Activated CD8-positive, alpha-beta T cell treated with anti-CD3 and anti-CD28 coated beads for 36 hours (primary cell): ENCODE results near the gene MACROH2A1. TPM values are rescaled to one million over a fixed set of nuclear protein-coding genes. Genes with fewer than 3 reads are reported as not detected.

Experiments
- ATAC-seq: fragments of 200-7000 bp; cut with Tn5 transposase; one replicate; pipeline ENCODE4 v1.10.0; 2021; ENCODE audit warnings: mild to moderate bottlenecking, moderate library complexity
- CTCF ChIA-PET: fragments of 350-600 bp; sonication (Branson Sonifier 250); formaldehyde crosslinking; loops from one replicate; lab custom pipeline; 2021; ENCODE audit warnings: antibody characterized with exemption; lab: Charles Lee
- POLR2A ChIA-PET: fragments of 350-600 bp; sonication (Branson Sonifier 250); formaldehyde crosslinking; loops from one replicate; lab custom pipeline; 2021; ENCODE audit warnings: antibody characterized with exemption; lab: Charles Lee
- DNase-seq: peaks from one replicate; pipeline ENCODE4 v3.0.0-alpha.2; 2020
- H3K27ac Mint-ChIP-seq: one replicate; pipeline ENCODE4 v1.8.0; 2021; ENCODE audit warnings: mild to moderate bottlenecking, mixed read lengths
- H3K27me3 Mint-ChIP-seq: one replicate; pipeline ENCODE4 v1.8.0; 2021; ENCODE audit warnings: mixed read lengths
- H3K36me3 Mint-ChIP-seq: one replicate; pipeline ENCODE4 v1.8.0; 2021; ENCODE audit warnings: low read depth, mixed read lengths
- H3K4me1 Mint-ChIP-seq: one replicate; pipeline ENCODE4 v1.8.0; 2021; ENCODE audit warnings: low read depth, mixed read lengths
- H3K4me3 Mint-ChIP-seq: one replicate; pipeline ENCODE4 v1.8.0; 2021; ENCODE audit warnings: mild to moderate bottlenecking, moderate library complexity, mixed read lengths
- H3K9me3 Mint-ChIP-seq: one replicate; pipeline ENCODE4 v1.8.0; 2021; ENCODE audit warnings: mixed read lengths
- intact Hi-C: fragments of 100-400 bp; cut with micrococcal nuclease; formaldehyde crosslinking; loops from one replicate; pipeline ENCODE4 v1.10.0; 2022
- total RNA-seq, 2 experiments: library from RNA; stranded (reverse); gene quantifications; one replicate each; pipeline ENCODE4 v1.2.3, GENCODE V29; 2021
- TF ChIP-seq, protein P1 (sequence below): fragments of 200-600 bp; IDR thresholded peaks from one replicate; pipeline ENCODE4 v1.8.0; 2022; ENCODE audit warnings: antibody characterized with exemption, mild to moderate bottlenecking

MACROH2A1 gene
- total RNA-seq, 2 experiments from 2014 or later: 170 to 179 TPM

DNA sequence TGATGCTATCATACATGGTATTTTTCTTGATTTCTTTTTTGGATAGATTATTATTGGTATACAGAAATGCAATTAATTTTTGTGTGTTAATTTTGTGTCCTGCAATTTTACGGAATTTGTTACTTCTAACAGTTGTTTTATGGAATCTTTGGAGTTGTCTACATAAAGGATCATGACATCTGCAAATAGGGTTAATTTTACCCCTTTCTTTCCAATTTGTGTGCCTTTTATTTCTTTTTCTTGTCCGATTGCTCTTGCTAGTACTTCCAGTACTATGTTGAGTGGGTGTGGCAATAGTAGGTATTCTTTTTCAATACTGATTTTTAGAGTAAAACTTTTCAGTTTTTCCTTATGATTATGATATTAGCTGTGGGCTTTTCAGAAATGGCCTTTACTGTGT lies 111.5 kb downstream of the MACROH2A1 start:
- Mint-ChIP-seq H3K27me3 (peaks cover 19% of the 10 kb centered on the region), H3K27ac (no peak overlapping the region), H3K36me3 (no peaks in the 10 kb centered on the region), H3K4me1 (no peaks in the 10 kb centered on the region), H3K4me3 (no peak overlapping the region), H3K9me3 (no peaks in the 10 kb centered on the region)
- intact Hi-C loops: no loop called here
- TF ChIP-seq, protein P1, sequence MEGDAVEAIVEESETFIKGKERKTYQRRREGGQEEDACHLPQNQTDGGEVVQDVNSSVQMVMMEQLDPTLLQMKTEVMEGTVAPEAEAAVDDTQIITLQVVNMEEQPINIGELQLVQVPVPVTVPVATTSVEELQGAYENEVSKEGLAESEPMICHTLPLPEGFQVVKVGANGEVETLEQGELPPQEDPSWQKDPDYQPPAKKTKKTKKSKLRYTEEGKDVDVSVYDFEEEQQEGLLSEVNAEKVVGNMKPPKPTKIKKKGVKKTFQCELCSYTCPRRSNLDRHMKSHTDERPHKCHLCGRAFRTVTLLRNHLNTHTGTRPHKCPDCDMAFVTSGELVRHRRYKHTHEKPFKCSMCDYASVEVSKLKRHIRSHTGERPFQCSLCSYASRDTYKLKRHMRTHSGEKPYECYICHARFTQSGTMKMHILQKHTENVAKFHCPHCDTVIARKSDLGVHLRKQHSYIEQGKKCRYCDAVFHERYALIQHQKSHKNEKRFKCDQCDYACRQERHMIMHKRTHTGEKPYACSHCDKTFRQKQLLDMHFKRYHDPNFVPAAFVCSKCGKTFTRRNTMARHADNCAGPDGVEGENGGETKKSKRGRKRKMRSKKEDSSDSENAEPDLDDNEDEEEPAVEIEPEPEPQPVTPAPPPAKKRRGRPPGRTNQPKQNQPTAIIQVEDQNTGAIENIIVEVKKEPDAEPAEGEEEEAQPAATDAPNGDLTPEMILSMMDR: no peak
- POLR2A ChIA-PET: no interaction called here
- CTCF ChIA-PET: no interaction called here
- ATAC-seq (no peak), DNase-seq (no peak)

Other genes with a start within 250 kb of the MACROH2A1 start
- not detected for gene DCANP1, start 48.1 kb upstream of the MACROH2A1 start, total RNA-seq
- gene TIFAB, start 53.1 kb upstream of the MACROH2A1 start, total RNA-seq: not detected
- gene NEUROG1, start 136.7 kb upstream of the MACROH2A1 start, total RNA-seq: not detected
- not detected for gene CXCL14, start 179.8 kb upstream of the MACROH2A1 start, total RNA-seq